ENCODE results near the gene MUC2. TPM values are rescaled to one million over a fixed set of nuclear protein-coding genes. Genes with fewer than 3 reads are reported as not detected.

Gene MUC2
- total and polyA plus RNA-seq, 3 experiments from 2014 or later, result not detected

- H3K4me3 Mint-ChIP-seq, result no peak overlapping the region
- no peaks in the 10 kb centered on the region for H3K36me3 Mint-ChIP-seq
- no peaks in the 10 kb centered on the region for H3K36me3 ChIP-seq (ENCODE audit: insufficient read depth, low read length)
- no peak overlapping the region for H3K27ac ChIP-seq (ENCODE audit: low read depth, low read length)
- no peaks in the 10 kb centered on the region for H3K4me1 ChIP-seq (ENCODE audit: insufficient read depth, low read length)
- POLR2A ChIA-PET, result no interaction called here
- H3K27me3 ChIP-seq (ENCODE audit: insufficient read depth, low read length, poor library complexity, severe bottlenecking), result no peaks in the 10 kb centered on the region
- no peaks in the 10 kb centered on the region for H3K9me3 Mint-ChIP-seq
- H3K4me1 Mint-ChIP-seq, result peaks cover 0 to 4% (median 0%) of the 10 kb centered on the region in 3 donors
- DNase-seq, result no peak
- peaks cover 5 to 28% of the 10 kb centered on the region in 2 donors for H3K27me3 Mint-ChIP-seq
- CTCF ChIA-PET, result no interaction called here
- H3K4me3 ChIP-seq (ENCODE audit: low read length), result no peak overlapping the region
- H3K9me3 ChIP-seq (ENCODE audit: low read length), result no peaks in the 10 kb centered on the region
- H3K27ac Mint-ChIP-seq, result no peak overlapping the region
Observed at GRCh38 chr11:1044160-1044559, 30.5 kb upstream of the MUC2 start.

GRCh38 chr11:1047595-1048156 lies 27.0 kb upstream of the MUC2 start:
- peaks cover 7% of the 10 kb centered on the region for H3K4me1 ChIP-seq (ENCODE audit: insufficient read depth, low read length)
- ChIA-PET CTCF (interaction anchor here (2.5 kb wide), 1 partner anchor 200 kb away, joined by 6 read pairs; no protein-coding TSS in a partner anchor), POLR2A (no interaction called here)
- Mint-ChIP-seq H3K27ac (no peak overlapping the region), H3K4me1 (peaks cover 0 to 5% (median 4%) of the 10 kb centered on the region in 3 donors), H3K9me3 (peaks cover 0 to 2% (median 0%) of the 10 kb centered on the region in 5 donors), H3K36me3 (no peaks in the 10 kb centered on the region), H3K27me3 (peaks cover 8 to 30% of the 10 kb centered on the region in 2 donors), H3K4me3 (no peak overlapping the region)
- DNase-seq, result peak in 1 of 5 donors; percentile 17
- H3K27ac ChIP-seq (ENCODE audit: low read depth, low read length), result no peak overlapping the region
- H3K36me3 ChIP-seq (ENCODE audit: insufficient read depth, low read length), result no peaks in the 10 kb centered on the region
- H3K4me3 ChIP-seq (ENCODE audit: low read length), result no peak overlapping the region
- H3K9me3 ChIP-seq (ENCODE audit: low read length), result no peaks in the 10 kb centered on the region
- no peaks in the 10 kb centered on the region for H3K27me3 ChIP-seq (ENCODE audit: insufficient read depth, low read length, poor library complexity, severe bottlenecking)

- POLR2A ChIA-PET, result no interaction called here
- Histone ChIP-seq H3K27ac (ENCODE audit: low read depth, low read length) (no peak overlapping the region), H3K27me3 (ENCODE audit: insufficient read depth, low read length, poor library complexity, severe bottlenecking) (no peaks in the 10 kb centered on the region), H3K9me3 (ENCODE audit: low read length) (no peaks in the 10 kb centered on the region), H3K4me1 (ENCODE audit: insufficient read depth, low read length) (peaks cover 7% of the 10 kb centered on the region), H3K36me3 (ENCODE audit: insufficient read depth, low read length) (no peaks in the 10 kb centered on the region), H3K4me3 (ENCODE audit: low read length) (no peak overlapping the region)
- Mint-ChIP-seq H3K27me3 (peaks cover 8 to 30% of the 10 kb centered on the region in 2 donors), H3K4me1 (peaks cover 0 to 5% (median 4%) of the 10 kb centered on the region in 3 donors), H3K27ac (no peak overlapping the region), H3K36me3 (no peaks in the 10 kb centered on the region), H3K4me3 (no peak overlapping the region), H3K9me3 (peaks cover 0 to 2% (median 0%) of the 10 kb centered on the region in 5 donors)
- DNase-seq, result peak in 1 of 5 donors; percentile 36
- CTCF ChIA-PET, result interaction anchor here (2.5 kb wide), 1 partner anchor 201 kb away, joined by 6 read pairs; no protein-coding TSS in a partner anchor
Observed at GRCh38 chr11:1048375-1049070, 26.2 kb upstream of the MUC2 start.

- Histone ChIP-seq H3K36me3 (ENCODE audit: insufficient read depth, low read length) (no peaks in the 10 kb centered on the region), H3K4me1 (ENCODE audit: insufficient read depth, low read length) (peaks cover 7% of the 10 kb centered on the region), H3K27ac (ENCODE audit: low read depth, low read length) (no peak overlapping the region), H3K4me3 (ENCODE audit: low read length) (no peak overlapping the region), H3K9me3 (ENCODE audit: low read length) (no peaks in the 10 kb centered on the region), H3K27me3 (ENCODE audit: insufficient read depth, low read length, poor library complexity, severe bottlenecking) (no peaks in the 10 kb centered on the region)
- Mint-ChIP-seq H3K4me3 (no peak overlapping the region), H3K27ac (no peak overlapping the region), H3K9me3 (peaks cover 0 to 2% (median 0%) of the 10 kb centered on the region in 5 donors), H3K36me3 (no peaks in the 10 kb centered on the region), H3K4me1 (peaks cover 0 to 5% (median 4%) of the 10 kb centered on the region in 3 donors), H3K27me3 (peaks cover 8 to 27% of the 10 kb centered on the region in 2 donors)
- ChIA-PET CTCF (interaction anchor here (0.6 kb wide), 1 partner anchor 224 kb away, joined by 3 read pairs; no protein-coding TSS in a partner anchor), POLR2A (no interaction called here)
- peak in 1 of 5 donors; percentile 28 for DNase-seq
Observed at GRCh38 chr11:1049071-1049405, 25.6 kb upstream of the MUC2 start.

- Mint-ChIP-seq H3K27me3 (peaks cover 8 to 25% of the 10 kb centered on the region in 2 donors), H3K27ac (no peak overlapping the region), H3K4me1 (peaks cover 0 to 5% (median 4%) of the 10 kb centered on the region in 3 donors), H3K9me3 (peaks cover 0 to 2% (median 0%) of the 10 kb centered on the region in 5 donors), H3K4me3 (no peak overlapping the region), H3K36me3 (no peaks in the 10 kb centered on the region)
- no peak overlapping the region for H3K27ac ChIP-seq (ENCODE audit: low read depth, low read length)
- ChIA-PET POLR2A (no interaction called here), CTCF (interaction anchor here (0.6 to 1.3 kb wide), 2 partner anchors 11 to 224 kb away, joined by 3 read pairs; no protein-coding TSS in a partner anchor)
- no peaks in the 10 kb centered on the region for H3K36me3 ChIP-seq (ENCODE audit: insufficient read depth, low read length)
- peaks cover 7% of the 10 kb centered on the region for H3K4me1 ChIP-seq (ENCODE audit: insufficient read depth, low read length)
- H3K9me3 ChIP-seq (ENCODE audit: low read length), result no peaks in the 10 kb centered on the region
- no peaks in the 10 kb centered on the region for H3K27me3 ChIP-seq (ENCODE audit: insufficient read depth, low read length, poor library complexity, severe bottlenecking)
- H3K4me3 ChIP-seq (ENCODE audit: low read length), result no peak overlapping the region
- no peak for DNase-seq
Observed at GRCh38 chr11:1049431-1049891, 25.2 kb upstream of the MUC2 start.

- Mint-ChIP-seq H3K4me3 (no peak overlapping the region), H3K9me3 (peaks cover 0 to 2% (median 0%) of the 10 kb centered on the region in 5 donors), H3K4me1 (peaks cover 0 to 5% (median 4%) of the 10 kb centered on the region in 3 donors), H3K27ac (no peak overlapping the region), H3K36me3 (no peaks in the 10 kb centered on the region), H3K27me3 (peaks cover 8 to 21% of the 10 kb centered on the region in 2 donors)
- H3K36me3 ChIP-seq (ENCODE audit: insufficient read depth, low read length), result no peaks in the 10 kb centered on the region
- peak in 1 of 5 donors; percentile 48 for DNase-seq
- ChIA-PET CTCF (interaction anchor here (0.7 to 5.0 kb wide), 5 partner anchors 7 to 207 kb away, joined by 3 to 48 read pairs (median 3); partner anchors contain the start of gene TSPAN4), POLR2A (no interaction called here)
- no peak overlapping the region for H3K27ac ChIP-seq (ENCODE audit: low read depth, low read length)
- no peak overlapping the region for H3K4me3 ChIP-seq (ENCODE audit: low read length)
- no peaks in the 10 kb centered on the region for H3K27me3 ChIP-seq (ENCODE audit: insufficient read depth, low read length, poor library complexity, severe bottlenecking)
- H3K9me3 ChIP-seq (ENCODE audit: low read length), result no peaks in the 10 kb centered on the region
- peaks cover 7% of the 10 kb centered on the region for H3K4me1 ChIP-seq (ENCODE audit: insufficient read depth, low read length)
Observed at GRCh38 chr11:1049911-1050580, 24.6 kb upstream of the MUC2 start.

GRCh38 chr11:1050581-1051355 lies 23.9 kb upstream of the MUC2 start:
- H3K4me1 ChIP-seq (ENCODE audit: insufficient read depth, low read length), result peaks cover 7% of the 10 kb centered on the region
- no peaks in the 10 kb centered on the region for H3K36me3 Mint-ChIP-seq
- no peaks in the 10 kb centered on the region for H3K36me3 ChIP-seq (ENCODE audit: insufficient read depth, low read length)
- peaks cover 0 to 5% (median 4%) of the 10 kb centered on the region in 3 donors for H3K4me1 Mint-ChIP-seq
- H3K4me3 ChIP-seq (ENCODE audit: low read length), result no peak overlapping the region
- H3K27ac ChIP-seq (ENCODE audit: low read depth, low read length), result no peak overlapping the region
- H3K27ac Mint-ChIP-seq, result no peak overlapping the region
- H3K27me3 Mint-ChIP-seq, result peaks cover 10 to 25% of the 10 kb centered on the region in 2 donors
- DNase-seq, result peak; percentile 53 to 77 (median 63)
- no peak overlapping the region for H3K4me3 Mint-ChIP-seq
- ChIA-PET CTCF (interaction anchor here (0.7 to 5.0 kb wide), 7 partner anchors 8 to 208 kb away, joined by 3 to 48 read pairs (median 3); partner anchors contain the start of genes AP2A2 and TSPAN4), POLR2A (no interaction called here)
- peaks cover 0 to 2% (median 0%) of the 10 kb centered on the region in 5 donors for H3K9me3 Mint-ChIP-seq
- H3K9me3 ChIP-seq (ENCODE audit: low read length), result no peaks in the 10 kb centered on the region
- H3K27me3 ChIP-seq (ENCODE audit: insufficient read depth, low read length, poor library complexity, severe bottlenecking), result no peaks in the 10 kb centered on the region

All from CD8-positive, alpha-beta memory T cell (primary cell).